Measurements from ENCODE around the gene RELN. TPM values are rescaled to one million over a fixed set of nuclear protein-coding genes. Genes with fewer than 3 reads are reported as not detected.

RELN gene
- total RNA-seq, 1 donor from 2014 or later: not detected

DNA sequence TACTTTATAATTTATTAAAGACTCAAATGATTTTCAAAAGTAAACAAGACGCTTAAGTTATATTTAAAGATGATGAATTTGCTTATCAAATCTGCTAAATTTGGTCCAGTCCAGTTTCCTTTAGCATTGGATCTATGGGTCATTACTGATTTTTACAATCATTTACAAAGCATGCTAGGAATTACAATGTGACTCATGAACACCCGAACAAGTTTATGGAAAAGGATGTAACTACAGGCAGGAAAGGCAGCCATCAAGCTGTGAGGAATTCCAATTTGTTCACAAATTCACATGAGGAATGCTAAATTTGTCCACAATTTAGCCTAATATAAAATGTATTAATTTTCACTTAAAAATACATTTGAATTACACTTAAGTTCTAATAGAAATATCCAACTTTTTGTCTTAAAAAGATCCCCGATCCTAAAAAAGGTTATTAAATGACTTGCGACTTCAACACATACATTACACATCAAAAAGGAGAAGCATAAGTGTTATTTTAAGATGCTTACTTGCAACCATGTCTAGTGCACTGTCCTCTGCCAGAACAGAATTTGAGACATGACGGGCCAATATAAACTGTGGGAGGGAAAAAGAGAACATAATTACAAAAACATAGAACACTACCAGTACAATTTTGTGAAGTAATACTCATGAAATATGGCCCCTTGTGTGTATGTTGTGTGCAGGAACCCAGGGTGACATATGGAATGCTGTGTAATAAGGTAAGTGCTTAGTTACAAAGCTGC, 349.3 kb downstream of the RELN start:
- Mint-ChIP-seq H3K36me3 (ENCODE audit: low read depth) (no peaks in the 10 kb centered on the region), H3K4me1 (no peaks in the 10 kb centered on the region), H3K9me3 (peaks cover 11% of the 10 kb centered on the region), H3K27ac (no peak overlapping the region), H3K4me3 (no peak overlapping the region), H3K27me3 (peaks cover 2% of the 10 kb centered on the region)
- ChIA-PET CTCF (no interaction called here), POLR2A (no interaction called here)
- TF ChIP-seq, protein P1, sequence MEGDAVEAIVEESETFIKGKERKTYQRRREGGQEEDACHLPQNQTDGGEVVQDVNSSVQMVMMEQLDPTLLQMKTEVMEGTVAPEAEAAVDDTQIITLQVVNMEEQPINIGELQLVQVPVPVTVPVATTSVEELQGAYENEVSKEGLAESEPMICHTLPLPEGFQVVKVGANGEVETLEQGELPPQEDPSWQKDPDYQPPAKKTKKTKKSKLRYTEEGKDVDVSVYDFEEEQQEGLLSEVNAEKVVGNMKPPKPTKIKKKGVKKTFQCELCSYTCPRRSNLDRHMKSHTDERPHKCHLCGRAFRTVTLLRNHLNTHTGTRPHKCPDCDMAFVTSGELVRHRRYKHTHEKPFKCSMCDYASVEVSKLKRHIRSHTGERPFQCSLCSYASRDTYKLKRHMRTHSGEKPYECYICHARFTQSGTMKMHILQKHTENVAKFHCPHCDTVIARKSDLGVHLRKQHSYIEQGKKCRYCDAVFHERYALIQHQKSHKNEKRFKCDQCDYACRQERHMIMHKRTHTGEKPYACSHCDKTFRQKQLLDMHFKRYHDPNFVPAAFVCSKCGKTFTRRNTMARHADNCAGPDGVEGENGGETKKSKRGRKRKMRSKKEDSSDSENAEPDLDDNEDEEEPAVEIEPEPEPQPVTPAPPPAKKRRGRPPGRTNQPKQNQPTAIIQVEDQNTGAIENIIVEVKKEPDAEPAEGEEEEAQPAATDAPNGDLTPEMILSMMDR (IDR thresholded peaks at IDR 0.05): no peak
- ATAC-seq (ENCODE audit: low read depth) (no peak), DNase-seq (no peak)
- intact Hi-C loops (cut with micrococcal nuclease): no loop called here

DNA sequence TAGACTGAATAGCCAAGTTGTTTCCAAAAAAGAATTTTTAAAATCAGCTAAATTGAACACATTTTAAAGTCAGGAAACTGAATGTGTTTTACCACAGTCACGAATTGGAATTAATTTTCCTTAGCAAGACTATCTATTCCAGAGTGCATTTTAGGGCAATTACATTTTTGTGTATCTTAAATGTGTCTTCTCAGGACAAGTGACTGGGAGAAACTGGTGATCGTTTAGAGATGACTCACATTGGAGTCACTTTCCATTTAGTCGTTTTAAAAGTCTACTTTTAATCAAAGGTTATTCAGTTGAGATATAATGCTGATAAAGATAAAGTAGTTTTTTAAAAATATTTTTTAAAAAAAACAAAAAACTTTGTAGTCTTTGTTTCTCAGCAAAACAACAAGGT, 351.7 kb downstream of the RELN start:
- Mint-ChIP-seq H3K4me3 (no peak overlapping the region), H3K27ac (no peak overlapping the region), H3K27me3 (no peaks in the 10 kb centered on the region), H3K36me3 (ENCODE audit: low read depth) (no peaks in the 10 kb centered on the region), H3K9me3 (no peaks in the 10 kb centered on the region), H3K4me1 (no peaks in the 10 kb centered on the region)
- intact Hi-C loops (cut with micrococcal nuclease): no loop called here
- POLR2A ChIA-PET: no interaction called here
- ATAC-seq (ENCODE audit: low read depth) (no peak), DNase-seq (no peak)
- CTCF ChIA-PET: no interaction called here
- TF ChIP-seq, protein P1 (IDR thresholded peaks at IDR 0.05): no peak

DNA sequence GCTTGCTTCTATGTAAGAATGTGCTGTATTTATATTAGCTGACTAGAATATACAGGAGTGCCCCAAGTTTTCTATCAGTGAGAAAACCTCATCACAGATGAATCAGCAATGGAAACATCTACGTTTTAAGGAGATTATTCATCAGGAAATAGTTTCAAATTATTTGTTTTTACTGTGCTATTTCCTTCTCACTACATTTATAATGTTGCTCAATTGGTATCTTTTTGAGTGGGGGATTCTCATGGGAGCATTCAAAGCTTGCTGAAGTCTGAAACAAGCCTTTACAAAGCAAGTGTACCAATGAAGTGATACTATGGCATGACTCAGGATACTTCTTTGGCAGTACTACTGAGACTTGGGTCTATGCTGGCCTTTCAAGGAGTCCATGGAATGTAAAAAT, 352.4 kb downstream of the RELN start:
- CTCF ChIA-PET: no interaction called here
- Mint-ChIP-seq H3K9me3 (no peaks in the 10 kb centered on the region), H3K27ac (no peak overlapping the region), H3K4me1 (no peaks in the 10 kb centered on the region), H3K4me3 (no peak overlapping the region), H3K27me3 (no peaks in the 10 kb centered on the region), H3K36me3 (ENCODE audit: low read depth) (no peaks in the 10 kb centered on the region)
- intact Hi-C loops (cut with micrococcal nuclease): no loop called here
- ATAC-seq (ENCODE audit: low read depth) (no peak), DNase-seq (no peak)
- POLR2A ChIA-PET: no interaction called here
- TF ChIP-seq, protein P1 (IDR thresholded peaks at IDR 0.05): no peak

DNA sequence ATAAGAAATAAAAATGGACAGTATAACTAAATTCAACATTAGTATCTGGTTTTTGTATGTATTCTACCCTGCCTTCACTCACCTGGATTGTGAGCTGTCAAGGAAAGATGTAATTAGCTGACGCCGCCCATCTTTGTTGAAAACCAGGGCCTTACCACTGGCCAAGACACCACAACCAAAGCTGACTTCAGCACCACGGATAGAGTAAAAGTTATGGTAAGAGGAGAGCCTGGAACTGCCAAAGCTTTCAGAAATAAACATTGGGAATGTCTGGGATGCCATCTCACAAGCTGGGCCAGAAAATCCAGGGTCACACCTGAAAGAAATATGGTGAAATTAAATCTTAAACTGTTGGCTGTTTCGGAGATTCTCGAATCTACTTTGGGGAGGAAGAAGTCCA, 353.3 kb downstream of the RELN start:
- no peaks in the 10 kb centered on the region for H3K36me3 Mint-ChIP-seq (ENCODE audit: low read depth)

DNA sequence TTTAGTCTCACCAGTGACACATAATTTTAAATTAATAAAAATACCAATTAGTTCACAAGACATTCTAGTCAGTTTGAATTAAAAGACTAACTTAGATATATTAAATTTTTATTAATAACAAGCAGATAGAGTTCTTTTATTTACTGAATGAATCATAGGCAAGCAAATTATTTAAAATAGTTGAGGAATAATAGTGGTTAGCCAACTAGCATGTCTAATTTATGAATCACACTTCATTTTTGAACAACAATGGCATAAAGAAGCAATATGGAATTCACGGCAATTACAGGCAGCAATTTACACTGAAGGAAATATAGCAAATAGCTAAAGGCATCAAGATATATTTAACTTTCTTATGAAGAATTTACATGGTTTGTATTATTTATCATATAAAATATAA, 356.5 kb downstream of the RELN start:
- no peaks in the 10 kb centered on the region for H3K9me3 Mint-ChIP-seq
- no peak overlapping the region for H3K4me3 Mint-ChIP-seq
- DNase-seq (no peak), ATAC-seq (ENCODE audit: low read depth) (no peak)
- no peaks in the 10 kb centered on the region for H3K36me3 Mint-ChIP-seq (ENCODE audit: low read depth)
- ChIA-PET POLR2A (no interaction called here), CTCF (no interaction called here)
- no peak overlapping the region for H3K27ac Mint-ChIP-seq
- H3K27me3 Mint-ChIP-seq: no peaks in the 10 kb centered on the region
- H3K4me1 Mint-ChIP-seq: no peaks in the 10 kb centered on the region
- intact Hi-C loops (cut with micrococcal nuclease): no loop called here
- TF ChIP-seq, protein P1 (IDR thresholded peaks at IDR 0.05): no peak

More for the DNA sequence above, 353.3 kb downstream of the RELN start:
- ChIA-PET CTCF (no interaction called here), POLR2A (no interaction called here)
- no peaks in the 10 kb centered on the region for H3K27me3 Mint-ChIP-seq
- H3K4me1 Mint-ChIP-seq: no peaks in the 10 kb centered on the region
- intact Hi-C loops (cut with micrococcal nuclease): no loop called here
- DNase-seq (no peak), ATAC-seq (ENCODE audit: low read depth) (no peak)
- TF ChIP-seq, protein P1 (IDR thresholded peaks at IDR 0.05): no peak
- H3K9me3 Mint-ChIP-seq: no peaks in the 10 kb centered on the region
- no peak overlapping the region for H3K27ac Mint-ChIP-seq
- H3K4me3 Mint-ChIP-seq: no peak overlapping the region

All from activated B cell treated with CpG ODN at 0.5 μM for 24 hours (primary cell).